ENCODE measurements around the gene PRR22.

DNA sequence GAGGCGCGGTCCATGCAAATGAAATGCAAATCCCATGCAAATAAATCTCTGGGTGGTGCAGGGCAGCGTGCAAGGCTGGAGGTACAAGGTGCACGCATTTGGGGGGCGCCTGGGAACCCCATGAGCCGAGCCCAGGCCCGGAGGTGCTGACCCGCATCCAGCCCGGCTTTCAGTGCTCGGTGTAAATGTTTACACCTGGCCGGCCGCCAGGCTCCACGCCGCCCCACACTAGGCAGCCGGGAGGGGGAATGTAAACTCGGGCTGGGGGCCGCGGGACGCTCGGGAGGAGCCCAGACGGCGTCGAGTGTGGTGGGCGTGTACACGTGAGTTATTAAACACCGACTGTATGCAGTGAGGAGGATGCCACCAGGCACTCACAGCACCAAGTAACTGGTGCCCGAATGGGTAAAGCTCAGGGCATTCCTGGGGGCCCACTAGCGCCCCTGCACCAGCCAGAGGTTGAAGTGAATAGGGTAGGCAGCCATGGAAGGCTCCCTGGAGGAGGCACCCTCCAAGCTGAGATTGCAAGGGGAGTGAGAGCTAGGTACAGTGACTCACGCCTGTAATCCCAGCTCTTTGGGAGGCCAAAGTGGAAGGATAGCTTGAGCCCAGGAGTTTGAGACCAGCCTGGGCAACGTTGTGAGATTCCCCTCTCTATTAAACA, 37.8 kb upstream of the PRR22 start:
- TF ChIP-seq, protein P1, sequence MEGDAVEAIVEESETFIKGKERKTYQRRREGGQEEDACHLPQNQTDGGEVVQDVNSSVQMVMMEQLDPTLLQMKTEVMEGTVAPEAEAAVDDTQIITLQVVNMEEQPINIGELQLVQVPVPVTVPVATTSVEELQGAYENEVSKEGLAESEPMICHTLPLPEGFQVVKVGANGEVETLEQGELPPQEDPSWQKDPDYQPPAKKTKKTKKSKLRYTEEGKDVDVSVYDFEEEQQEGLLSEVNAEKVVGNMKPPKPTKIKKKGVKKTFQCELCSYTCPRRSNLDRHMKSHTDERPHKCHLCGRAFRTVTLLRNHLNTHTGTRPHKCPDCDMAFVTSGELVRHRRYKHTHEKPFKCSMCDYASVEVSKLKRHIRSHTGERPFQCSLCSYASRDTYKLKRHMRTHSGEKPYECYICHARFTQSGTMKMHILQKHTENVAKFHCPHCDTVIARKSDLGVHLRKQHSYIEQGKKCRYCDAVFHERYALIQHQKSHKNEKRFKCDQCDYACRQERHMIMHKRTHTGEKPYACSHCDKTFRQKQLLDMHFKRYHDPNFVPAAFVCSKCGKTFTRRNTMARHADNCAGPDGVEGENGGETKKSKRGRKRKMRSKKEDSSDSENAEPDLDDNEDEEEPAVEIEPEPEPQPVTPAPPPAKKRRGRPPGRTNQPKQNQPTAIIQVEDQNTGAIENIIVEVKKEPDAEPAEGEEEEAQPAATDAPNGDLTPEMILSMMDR (IDR thresholded peaks at IDR 0.05) = no peak
- TF ChIP-seq POLR2A (IDR thresholded peaks at IDR 0.05) = no peak
